WI38 (cell line): Measurements from ENCODE around the gene ELMO1.

Source experiments
- H3K4me3 ChIP-seq: 2 replicates; pipeline ENCODE4 v1.5.1; 2011; ENCODE audit warnings: low read depth, mild to moderate bottlenecking, control low read depth, low read length
- TF ChIP-seq, protein P1 (sequence below): IDR thresholded peaks from 2 replicates; pipeline ENCODE4 v1.5.1; 2012; ENCODE audit warnings: low read depth, mild to moderate bottlenecking, control low read depth, low read length

Gene ELMO1

GRCh38 chr7:37151741-37152413, 296.8 kb downstream of the ELMO1 start:
- H3K4me3 ChIP-seq = no peak overlapping the region
- TF ChIP-seq, protein P1, sequence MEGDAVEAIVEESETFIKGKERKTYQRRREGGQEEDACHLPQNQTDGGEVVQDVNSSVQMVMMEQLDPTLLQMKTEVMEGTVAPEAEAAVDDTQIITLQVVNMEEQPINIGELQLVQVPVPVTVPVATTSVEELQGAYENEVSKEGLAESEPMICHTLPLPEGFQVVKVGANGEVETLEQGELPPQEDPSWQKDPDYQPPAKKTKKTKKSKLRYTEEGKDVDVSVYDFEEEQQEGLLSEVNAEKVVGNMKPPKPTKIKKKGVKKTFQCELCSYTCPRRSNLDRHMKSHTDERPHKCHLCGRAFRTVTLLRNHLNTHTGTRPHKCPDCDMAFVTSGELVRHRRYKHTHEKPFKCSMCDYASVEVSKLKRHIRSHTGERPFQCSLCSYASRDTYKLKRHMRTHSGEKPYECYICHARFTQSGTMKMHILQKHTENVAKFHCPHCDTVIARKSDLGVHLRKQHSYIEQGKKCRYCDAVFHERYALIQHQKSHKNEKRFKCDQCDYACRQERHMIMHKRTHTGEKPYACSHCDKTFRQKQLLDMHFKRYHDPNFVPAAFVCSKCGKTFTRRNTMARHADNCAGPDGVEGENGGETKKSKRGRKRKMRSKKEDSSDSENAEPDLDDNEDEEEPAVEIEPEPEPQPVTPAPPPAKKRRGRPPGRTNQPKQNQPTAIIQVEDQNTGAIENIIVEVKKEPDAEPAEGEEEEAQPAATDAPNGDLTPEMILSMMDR = no peak

DNA sequence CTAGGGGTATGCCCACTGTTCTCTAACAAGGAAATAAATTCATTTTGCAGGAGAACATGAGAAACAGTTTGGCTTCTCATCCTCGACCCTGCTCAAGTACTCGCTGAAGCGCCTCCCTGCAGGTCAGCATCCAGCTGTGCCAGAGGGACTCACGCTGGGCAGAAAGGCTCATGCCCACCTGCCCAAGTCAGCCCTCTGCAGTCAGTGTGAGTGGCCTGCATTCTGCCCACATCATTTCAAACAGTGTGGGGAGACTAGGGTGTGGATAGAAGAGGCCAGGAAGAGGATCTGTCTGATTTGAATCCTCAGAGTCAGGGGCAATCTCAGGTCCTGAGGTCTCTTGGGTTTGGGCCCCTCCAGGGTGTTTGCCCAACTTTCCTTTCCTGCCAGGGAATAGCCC, 297.8 kb downstream of the ELMO1 start:
- H3K4me3 ChIP-seq = no peak overlapping the region
- TF ChIP-seq, protein P1 = no peak

GRCh38 chr7:37150180-37150579, 298.5 kb downstream of the ELMO1 start:
- no peak overlapping the region for H3K4me3 ChIP-seq
- TF ChIP-seq, protein P1 = no peak

DNA sequence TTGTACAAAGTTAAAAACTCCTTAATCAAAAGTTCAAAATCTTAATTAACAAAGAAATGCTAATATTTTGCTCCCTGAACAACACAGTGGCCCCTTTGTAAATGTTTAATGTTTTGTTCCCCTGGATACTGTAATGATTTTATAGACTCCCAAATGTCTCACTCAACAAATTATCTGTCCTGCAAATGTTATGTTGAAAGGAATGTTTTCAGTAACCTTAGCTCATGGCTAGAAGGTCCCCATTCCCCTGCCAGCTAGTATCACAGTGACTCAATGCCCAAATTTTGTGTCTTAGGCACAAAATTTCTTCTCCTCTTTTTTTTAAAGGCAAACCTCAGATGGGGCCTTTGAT, 298.9 kb downstream of the ELMO1 start:
- TF ChIP-seq, protein P1 = no peak
- no peak overlapping the region for H3K4me3 ChIP-seq

DNA sequence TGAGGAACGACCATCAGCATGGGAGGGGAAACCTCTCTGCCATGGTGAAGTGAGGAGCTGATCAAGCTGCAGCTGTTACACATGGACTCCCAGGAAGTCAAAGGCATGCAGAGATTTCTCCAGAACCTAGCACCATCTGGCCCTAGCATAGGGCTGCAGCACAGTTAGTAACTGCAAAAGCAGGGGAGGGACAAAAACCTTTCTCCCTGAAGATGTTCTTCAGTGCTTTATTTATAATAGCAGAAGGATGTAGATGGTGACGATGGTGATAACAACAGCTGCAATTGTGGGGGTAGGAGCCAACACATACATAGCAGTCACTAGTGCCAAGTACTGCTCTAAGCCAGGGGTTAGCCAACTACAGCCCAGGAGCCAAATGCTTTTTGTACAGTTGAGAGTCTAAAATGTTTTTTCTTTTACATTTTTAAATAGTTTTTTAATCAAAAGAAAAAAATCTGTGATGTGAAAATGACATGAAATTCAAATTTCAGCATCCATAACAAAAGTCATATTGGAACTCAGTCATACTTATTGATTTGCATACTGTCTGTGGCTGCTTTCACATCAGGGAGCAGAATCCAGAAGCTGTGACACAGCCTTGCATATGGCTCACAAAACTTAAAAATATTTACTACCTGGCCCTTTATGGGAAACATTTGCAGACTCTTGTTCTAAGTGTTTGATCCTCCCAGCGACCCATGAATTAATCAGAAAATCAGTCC, 299.5 kb downstream of the ELMO1 start:
- TF ChIP-seq, protein P1 = no peak
- H3K4me3 ChIP-seq = no peak overlapping the region

DNA sequence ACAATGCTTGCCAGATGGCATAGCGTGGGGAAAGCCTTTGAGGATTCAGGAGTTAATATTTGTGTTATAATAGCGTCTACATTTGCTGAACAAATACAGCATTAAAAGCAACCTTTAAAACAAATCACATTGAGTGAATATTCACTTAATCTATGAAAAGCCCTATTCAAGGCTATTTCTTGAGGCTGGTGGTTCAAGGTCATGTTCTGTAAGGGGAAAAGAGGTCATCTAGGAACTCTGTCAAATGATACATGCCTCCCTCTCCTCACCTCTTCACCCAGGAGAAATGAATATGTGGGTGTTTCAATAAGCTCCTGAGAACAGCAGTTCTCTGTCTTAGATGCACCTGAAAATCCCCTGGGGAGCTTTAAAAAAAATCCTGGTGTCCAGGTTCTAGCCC, 303.0 kb downstream of the ELMO1 start:
- TF ChIP-seq, protein P1 = no peak
- H3K4me3 ChIP-seq = no peak overlapping the region

- TF ChIP-seq, protein P1 = no peak
- no peak overlapping the region for H3K4me3 ChIP-seq
Observed at GRCh38 chr7:37144423-37144822, 304.2 kb downstream of the ELMO1 start.
